HG03520 (cell line): ENCODE data around the gene OR4C12.
"Not testable (repeated sequence)": the region's sequence is repeated elsewhere in the genome, so short reads cannot be mapped to it uniquely, and the experiment has no call there.

Source experiments
- ATAC-seq: cut with Tn5 transposase; IDR thresholded peaks from one replicate; pipeline ENCODE4 v1.9.1; 2021; ENCODE audit warnings: mild to moderate bottlenecking, moderate library complexity; ENCODE audit not compliant: unreplicated experiment

Gene OR4C12

GRCh38 chr11:49982435-49982834 lies at the start of gene OR4C12:
OR4C12 (minus strand) TSS chr11:49982535; CDS start chr11:49982501, 34 bp downstream.
- not testable (repeated sequence) for ATAC-seq

DNA sequence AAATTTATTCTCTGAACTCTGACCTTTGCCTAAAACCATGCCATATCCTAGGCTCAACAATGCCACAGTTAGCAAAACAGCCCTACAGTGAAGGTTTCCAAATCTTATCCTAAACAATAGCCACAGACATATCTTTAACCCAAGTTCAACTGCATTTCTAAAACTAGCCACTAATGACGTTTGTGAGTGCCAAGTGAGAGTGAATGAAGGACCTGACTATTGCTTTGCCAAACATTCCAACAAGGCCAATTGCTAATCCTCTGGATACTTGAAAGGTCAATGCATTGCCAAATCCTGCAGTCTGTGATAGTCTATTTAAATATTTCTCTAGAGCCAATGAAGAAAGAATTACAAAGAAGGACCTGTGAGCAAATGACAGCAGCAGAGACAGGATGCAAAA lies 47.9 kb upstream of the OR4C12 start:
- no peak for ATAC-seq

DNA sequence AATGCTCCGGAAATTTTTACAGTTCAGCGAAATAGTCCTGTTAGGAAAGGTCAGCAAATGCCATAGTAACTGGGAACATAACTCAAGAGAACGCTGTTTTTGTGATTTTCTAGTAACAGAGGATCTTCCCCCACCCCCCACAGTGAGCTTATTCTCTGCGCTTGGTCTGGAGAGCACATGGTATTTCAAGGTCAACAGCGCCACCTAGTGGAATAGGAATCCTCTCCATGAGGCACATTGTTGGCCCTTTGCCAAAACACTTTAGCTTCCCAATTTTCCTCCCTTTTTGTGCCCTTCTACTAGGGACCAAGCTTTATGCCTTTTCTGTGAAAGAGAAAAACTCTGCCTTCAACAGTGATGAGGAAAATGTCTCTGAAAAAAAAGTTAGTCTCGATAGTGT lies 13.2 kb upstream of the OR4C12 start:
- ATAC-seq, result no peak

GRCh38 chr11:49973439-49973838 lies 8.9 kb downstream of the OR4C12 start:
- not testable (repeated sequence) for ATAC-seq

- no peak for ATAC-seq
These were observed 30.2 kb downstream of the OR4C12 start, which contains the start of gene OR4C13 for GRCh38 chr11:49952091-49952490. OR4C13 (plus strand) TSS chr11:49952391; CDS start chr11:49952423, 32 bp downstream.

DNA sequence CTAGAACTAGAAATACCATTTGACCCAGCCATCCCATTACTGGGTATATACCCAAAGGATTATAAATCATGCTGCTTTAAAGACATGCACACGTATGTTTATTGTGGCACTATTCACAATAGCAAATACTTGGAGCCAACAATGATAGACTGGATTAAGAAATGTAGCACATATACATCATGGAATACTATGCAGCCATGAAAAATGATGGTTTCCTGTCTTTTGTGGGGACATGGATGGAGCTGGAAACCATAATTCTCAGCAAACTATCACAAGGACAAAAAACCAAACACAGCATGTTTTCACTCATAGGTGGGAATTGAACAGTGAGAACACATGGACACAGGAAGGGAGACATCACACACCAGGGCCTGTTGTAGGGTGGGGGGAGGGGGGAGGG lies 33.6 kb downstream of the OR4C12 start:
- ATAC-seq, result not testable (repeated sequence)
